ENCODE data around the gene APBB2. TPM values are rescaled to one million over a fixed set of nuclear protein-coding genes. Genes with fewer than 3 reads are reported as not detected.
A peak's percentile ranks its signal among the peaks of the same experiment; 100 is the strongest.

APBB2 gene
- total RNA-seq, 2 donors from 2014 or later = 34.8 to 42.8 TPM

- Histone ChIP-seq H3K27me3 (no peaks in the 10 kb centered on the region), H3K27ac (no peak overlapping the region), H3K4me3 (no peak overlapping the region), H3K9me3 (no peaks in the 10 kb centered on the region), H3K36me3 (replicated peaks in 1 of 2; ENCODE audit: insufficient read depth in 1 of 2, low read depth in 2 of 2) (no peaks in the 10 kb centered on the region), H3K4me1 (peaks cover 36% of the 10 kb centered on the region)
- ATAC-seq (no peak), DNase-seq (no peak)
- intact Hi-C loops (cut with DNase I) = no loop called here
- no peak for TF ChIP-seq CTCF (IDR thresholded peaks at IDR 0.05)
- no peak for TF ChIP-seq POLR2A (IDR thresholded peaks at IDR 0.05)
These were observed 92.0 kb downstream of the APBB2 start for GRCh38 chr4:41122309-41122708.

GRCh38 chr4:41121906-41122305, 92.4 kb downstream of the APBB2 start:
- Histone ChIP-seq H3K4me3 (no peak overlapping the region), H3K36me3 (replicated peaks in 1 of 2; ENCODE audit: insufficient read depth in 1 of 2, low read depth in 2 of 2) (no peaks in the 10 kb centered on the region), H3K27ac (no peak overlapping the region), H3K9me3 (no peaks in the 10 kb centered on the region), H3K27me3 (no peaks in the 10 kb centered on the region), H3K4me1 (peaks cover 36% of the 10 kb centered on the region)
- DNase-seq (no peak), ATAC-seq (no peak)
- WGBS, 2 donors = 100% methylated on average over 2 of the region's 2 CpGs
- intact Hi-C loops (cut with DNase I) = no loop called here
- TF ChIP-seq POLR2A (IDR thresholded peaks at IDR 0.05) = no peak
- no peak for TF ChIP-seq CTCF (IDR thresholded peaks at IDR 0.05)

GRCh38 chr4:41120297-41121217, 93.8 kb downstream of the APBB2 start:
- Histone ChIP-seq H3K27me3 (no peaks in the 10 kb centered on the region), H3K36me3 (replicated peaks in 1 of 2; ENCODE audit: insufficient read depth in 1 of 2, low read depth in 2 of 2) (no peaks in the 10 kb centered on the region), H3K4me3 (no peak overlapping the region), H3K27ac (peak overlapping the region; percentile 0 to 62 (median 24)), H3K4me1 (peaks cover 32% of the 10 kb centered on the region), H3K9me3 (no peaks in the 10 kb centered on the region)
- DNase-seq = peak; percentile 24 to 69 (median 42)
- peak; percentile 56 for ATAC-seq
- 36 to 40% methylated on average over 12 of the region's 12 CpGs for WGBS, 2 donors
- TF ChIP-seq POLR2A (IDR thresholded peaks at IDR 0.05) (no peak), CTCF (IDR thresholded peaks at IDR 0.05) (no peak)
- intact Hi-C loops (cut with DNase I) = no loop called here

- DNase-seq (peak in 2 of 4 donors; percentile 22 to 23), ATAC-seq (no peak)
- 61 to 68% methylated on average over 5 of the region's 5 CpGs for WGBS, 2 donors
- H3K4me3 ChIP-seq = no peak overlapping the region
- intact Hi-C loops (cut with DNase I) = no loop called here
- H3K4me1 ChIP-seq = peaks cover 26% of the 10 kb centered on the region
- TF ChIP-seq CTCF (IDR thresholded peaks at IDR 0.05) (no peak), POLR2A (IDR thresholded peaks at IDR 0.05) (no peak)
- H3K27me3 ChIP-seq = no peaks in the 10 kb centered on the region
- H3K27ac ChIP-seq = peak overlapping the region; percentile 0 to 62 (median 24)
- no peaks in the 10 kb centered on the region for H3K9me3 ChIP-seq
- H3K36me3 ChIP-seq (replicated peaks in 1 of 2; ENCODE audit: insufficient read depth in 1 of 2, low read depth in 2 of 2) = no peaks in the 10 kb centered on the region
These were observed 94.5 kb downstream of the APBB2 start for GRCh38 chr4:41119867-41120295.
